ENCODE data around the gene IFNA6.

IFNA6 gene

GRCh38 chr9:21322911-21323461 lies 27.7 kb downstream of the IFNA6 start:
- H3K4me3 ChIP-seq (ENCODE audit: low read depth, low read length), result no peak overlapping the region
- H3K9me3 ChIP-seq (ENCODE audit: severe bottlenecking), result no peaks in the 10 kb centered on the region
- no peak overlapping the region for H3K27ac ChIP-seq
- no peaks in the 10 kb centered on the region for H3K36me3 ChIP-seq
- no peak for TF ChIP-seq CTCF (IDR thresholded peaks at IDR 0.05; ENCODE audit: low read depth, low read length)
- no peaks in the 10 kb centered on the region for H3K27me3 ChIP-seq (ENCODE audit: insufficient read depth, low read depth, severe bottlenecking)
- no peak for DNase-seq

GRCh38 chr9:21320465-21320864 lies 30.2 kb downstream of the IFNA6 start:
- H3K27me3 ChIP-seq (ENCODE audit: insufficient read depth, low read depth, severe bottlenecking), result no peaks in the 10 kb centered on the region
- no peak for DNase-seq
- no peak for TF ChIP-seq CTCF (IDR thresholded peaks at IDR 0.05; ENCODE audit: low read depth, low read length)
- H3K9me3 ChIP-seq (ENCODE audit: severe bottlenecking), result no peaks in the 10 kb centered on the region
- H3K27ac ChIP-seq, result no peak overlapping the region
- no peaks in the 10 kb centered on the region for H3K36me3 ChIP-seq
- H3K4me3 ChIP-seq (ENCODE audit: low read depth, low read length), result no peak overlapping the region

GRCh38 chr9:21317956-21318923 lies 32.4 kb downstream of the IFNA6 start:
- DNase-seq, result peak; percentile 24
- no peaks in the 10 kb centered on the region for H3K9me3 ChIP-seq (ENCODE audit: severe bottlenecking)
- TF ChIP-seq CTCF (IDR thresholded peaks at IDR 0.05; ENCODE audit: low read depth, low read length), result peak; percentile 59
- H3K27ac ChIP-seq, result no peak overlapping the region
- H3K36me3 ChIP-seq, result no peaks in the 10 kb centered on the region
- no peaks in the 10 kb centered on the region for H3K27me3 ChIP-seq (ENCODE audit: insufficient read depth, low read depth, severe bottlenecking)
- H3K4me3 ChIP-seq (ENCODE audit: low read depth, low read length), result no peak overlapping the region

- H3K27me3 ChIP-seq (ENCODE audit: insufficient read depth, low read depth, severe bottlenecking), result no peaks in the 10 kb centered on the region
Measured at GRCh38 chr9:21316860-21317259, 33.8 kb downstream of the IFNA6 start.

GRCh38 chr9:21316032-21316842 lies 34.5 kb downstream of the IFNA6 start:
- no peak overlapping the region for H3K27ac ChIP-seq
- H3K9me3 ChIP-seq (ENCODE audit: severe bottlenecking), result no peaks in the 10 kb centered on the region
- no peak for TF ChIP-seq CTCF (IDR thresholded peaks at IDR 0.05; ENCODE audit: low read depth, low read length)
- no peak for DNase-seq
- H3K36me3 ChIP-seq, result no peaks in the 10 kb centered on the region
- no peaks in the 10 kb centered on the region for H3K27me3 ChIP-seq (ENCODE audit: insufficient read depth, low read depth, severe bottlenecking)
- no peak overlapping the region for H3K4me3 ChIP-seq (ENCODE audit: low read depth, low read length)

More at GRCh38 chr9:21316860-21317259, 33.8 kb downstream of the IFNA6 start:
- TF ChIP-seq CTCF (IDR thresholded peaks at IDR 0.05; ENCODE audit: low read depth, low read length), result no peak
- no peaks in the 10 kb centered on the region for H3K9me3 ChIP-seq (ENCODE audit: severe bottlenecking)
- no peak overlapping the region for H3K4me3 ChIP-seq (ENCODE audit: low read depth, low read length)
- DNase-seq, result no peak
- H3K36me3 ChIP-seq, result no peaks in the 10 kb centered on the region
- H3K27ac ChIP-seq, result no peak overlapping the region

Measured in WERI-Rb-1 (cell line).